H1 (cell line): ENCODE measurements around the gene CGNL1. TPM values are rescaled to one million over a fixed set of nuclear protein-coding genes. Genes with fewer than 3 reads are reported as not detected.

Source experiments
- HDAC6 ChIP-seq: IDR thresholded peaks from one replicate; pipeline ENCODE4 v1.7.1; 2012; ENCODE audit warnings: low read depth, mild to moderate bottlenecking, inconsistent platforms, low read length, moderate library complexity
- polyA plus RNA-seq, 7 experiments: library from polyadenylated mRNA; depleted of rRNA in 3 of 7; stranded (reverse) in 5 of 7; unstranded in 2 of 7; fragments of >200 nt in 5 of 7; fragments of 200-250 nt in 2 of 7; gene quantifications; 1 replicate in 5 of 7; 2 replicates in 1 of 7; 4 replicates in 1 of 7; pipeline versions ENCODE4 v1.2.1 to v1.2.3, GENCODE V29; 2011 to 2013; ENCODE audit warnings: missing spikeins in 2 of 7, mixed read lengths in 2 of 7
- total RNA-seq: library from RNA; stranded (reverse); fragmentation: NEBNext Ultra II Directional; extraction: Animal tissue kit (Norgen Biotek cat#: 25700); gene quantifications from 2 replicates; pipeline ENCODE4 v1.2.1, GENCODE V29; 2021

Gene CGNL1
- total and polyA plus RNA-seq, 2 of the 8 experiments (the other 6 are each of a cell fraction or from before 2014, with no cell fraction given) = 21.8 to 75.6 TPM

DNA sequence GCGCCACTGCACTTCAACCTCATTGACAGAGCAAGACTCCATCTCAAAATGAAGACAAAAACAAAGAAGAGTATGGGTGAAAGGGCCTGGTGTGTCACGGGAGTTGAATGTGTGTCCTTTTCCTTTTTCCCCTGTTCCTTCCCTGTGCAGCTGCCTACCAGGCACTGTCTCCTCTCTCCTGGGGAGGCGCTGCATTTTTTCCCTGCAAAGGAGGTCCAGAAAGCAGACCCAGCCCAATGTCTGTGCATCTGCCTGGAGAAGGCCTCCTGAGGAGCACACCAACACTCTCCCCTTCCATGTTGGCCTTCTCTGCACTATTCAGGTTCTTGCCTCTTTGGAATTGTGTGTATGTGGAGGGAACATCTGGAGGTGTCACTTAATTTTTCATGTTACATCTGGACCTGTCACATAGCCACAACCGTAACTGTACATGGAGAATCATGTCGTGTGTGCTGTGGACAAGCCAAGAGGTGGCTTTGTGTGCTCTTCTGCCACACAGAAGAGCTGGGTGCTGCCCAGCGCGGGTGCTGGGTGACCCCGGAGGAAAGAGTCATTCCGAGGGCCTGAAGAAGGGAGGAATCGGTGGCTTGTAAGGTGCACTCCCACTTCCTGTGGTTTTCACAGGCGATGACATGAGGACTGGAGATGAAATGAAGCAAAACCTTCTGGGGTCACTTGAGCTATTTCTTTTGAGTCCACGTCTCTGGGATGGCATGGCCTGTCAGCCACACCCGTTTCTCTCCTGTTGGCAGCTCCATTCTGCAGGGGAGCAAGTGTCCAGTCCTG, 46.5 kb upstream of the CGNL1 start (continued):
- no peak for TF ChIP-seq HDAC6
- TF ChIP-seq, all 59 proteins: peak for 1
